Liver (tissue), 9 donors: ENCODE data around the gene COL26A1. TPM values are rescaled to one million over a fixed set of nuclear protein-coding genes. Genes with fewer than 3 reads are reported as not detected.

Experiments used
- DNase-seq: peaks from one replicate; pipeline ENCODE4 v3.0.0-alpha.2; 2017; ENCODE audit warnings: low spot score
- H3K27ac ChIP-seq, 2 donors: one replicate each; pipeline ENCODE4 v1.7.0; 2013; ENCODE audit warnings: inconsistent platforms in 2 of 2, low read length in 2 of 2, control low read depth in 1 of 2, low read depth in 1 of 2, mild to moderate bottlenecking in 1 of 2
- H3K27me3 ChIP-seq, 4 donors: one replicate each; pipeline versions ENCODE4 v1.6.1 to v1.7.0; 2013; ENCODE audit warnings: low read length in 3 of 4, inconsistent platforms in 1 of 4, mild to moderate bottlenecking in 1 of 4, moderate library complexity in 1 of 4; ENCODE audit not compliant: control insufficient read depth in 4 of 4, insufficient read depth in 4 of 4
- H3K36me3 ChIP-seq, 4 donors: one replicate each; pipeline versions ENCODE4 v1.6.1 to v1.7.0; 2013; ENCODE audit warnings: low read length in 3 of 4, mild to moderate bottlenecking in 3 of 4, low read depth in 1 of 4, moderate library complexity in 1 of 4; ENCODE audit not compliant: control insufficient read depth in 4 of 4, insufficient read depth in 3 of 4
- H3K4me1 ChIP-seq, 4 donors: one replicate each; pipeline versions ENCODE4 v1.6.1 to v1.7.0; 2013; ENCODE audit warnings: low read length in 3 of 4, mild to moderate bottlenecking in 3 of 4, moderate library complexity in 1 of 4; ENCODE audit not compliant: control insufficient read depth in 4 of 4, insufficient read depth in 4 of 4
- H3K4me3 ChIP-seq, 3 donors: one replicate each; pipeline versions ENCODE4 v1.6.1 to v1.7.0; 2013; ENCODE audit warnings: low read length in 3 of 3, control low read depth in 1 of 3, low read depth in 1 of 3, mild to moderate bottlenecking in 1 of 3
- H3K9ac ChIP-seq, 2 donors: one replicate each; pipeline ENCODE4 v1.7.0; 2013; ENCODE audit warnings: low read length in 2 of 2, mild to moderate bottlenecking in 2 of 2, moderate library complexity in 2 of 2, control low read depth in 1 of 2, low read depth in 1 of 2
- H3K9me3 ChIP-seq, 4 donors: one replicate each; pipeline versions ENCODE4 v1.6.1 to v1.7.0; 2013; ENCODE audit warnings: low read length in 3 of 4; ENCODE audit not compliant: control insufficient read depth in 4 of 4
- ATF3 ChIP-seq: IDR thresholded peaks from 2 replicates; pipeline ENCODE4 v1.6.1; 2016; ENCODE audit warnings: antibody characterized with exemption
- CTCF ChIP-seq: fragments of 150-350 bp; IDR thresholded peaks from 2 replicates; pipeline ENCODE4 v1.5.1; 2017; ENCODE audit warnings: improper control_type of control experiment, low read depth, low read length; ENCODE audit not compliant: missing input control
- EGR1 ChIP-seq, 2 donors: IDR thresholded peaks; 2 replicates each; pipeline ENCODE4 v1.6.1; 2016 to 2018; ENCODE audit warnings: antibody characterized with exemption in 2 of 2, low read depth in 2 of 2
- FOXA2 ChIP-seq: IDR thresholded peaks from 2 replicates; pipeline ENCODE4 v1.6.1; 2016; ENCODE audit warnings: antibody characterized with exemption
- GABPA ChIP-seq, 2 donors: IDR thresholded peaks in 1 of 2; conservative IDR thresholded peaks in 1 of 2; 2 replicates each; pipeline ENCODE4 v1.6.1; 2016; ENCODE audit warnings: antibody characterized with exemption in 2 of 2, mild to moderate bottlenecking in 1 of 2, moderate library complexity in 1 of 2
- HNF4G ChIP-seq: IDR thresholded peaks from 2 replicates; pipeline ENCODE4 v1.6.1; 2016; ENCODE audit warnings: antibody characterized with exemption
- MAX ChIP-seq: IDR thresholded peaks from 2 replicates; pipeline ENCODE4 v1.6.1; 2016; ENCODE audit warnings: antibody characterized with exemption
- RAD21 ChIP-seq, 2 donors: IDR thresholded peaks; 2 replicates each; pipeline ENCODE4 v1.6.1; 2016; ENCODE audit warnings: antibody characterized with exemption in 2 of 2, mild to moderate bottlenecking in 2 of 2
- REST ChIP-seq: IDR thresholded peaks from 2 replicates; pipeline ENCODE4 v1.6.1; 2016; ENCODE audit warnings: antibody characterized with exemption, mild to moderate bottlenecking
- TAF1 ChIP-seq: conservative IDR thresholded peaks from 2 replicates; pipeline ENCODE4 v1.6.1; 2016; ENCODE audit warnings: antibody characterized with exemption, mild to moderate bottlenecking
- YY1 ChIP-seq: IDR thresholded peaks from 2 replicates; pipeline ENCODE4 v1.6.1; 2016; ENCODE audit warnings: antibody characterized with exemption, mild to moderate bottlenecking
- ZBTB33 ChIP-seq: IDR thresholded peaks from 2 replicates; pipeline ENCODE4 v1.6.1; 2016; ENCODE audit warnings: antibody characterized with exemption
- WGBS: extraction: QIAGEN DNeasy Blood & Tissue Kit; methylation state at CpG from one replicate; pipeline ENCODE4 v1.1.7; 2013; 5-methylcytosine and 5-hydroxymethylcytosine counted together
- polyA plus RNA-seq, 2 donors: library from polyadenylated mRNA; stranded (reverse) in 1 of 2; unstranded in 1 of 2; fragments of 200-250 nt in 1 of 2; fragments of >200 nt in 1 of 2; fragmentation: Nextera tagmentation in 1 of 2; extraction: Ambion mirVana in 1 of 2; gene quantifications; one replicate each; pipeline versions ENCODE4 v1.2.1 to v1.2.3, GENCODE V29; 2013 to 2015
- total RNA-seq, 2 donors: library from RNA; depleted of rRNA; stranded (reverse); fragments of >200 nt; gene quantifications; one replicate each; pipeline ENCODE4 v1.2.3, GENCODE V29; 2014
- donor health status: healthy.
- donor health status: healthy.
- donor health status: healthy.
- donor health status: healthy.
- donor health status: healthy.

COL26A1 gene
- total and polyA plus RNA-seq, 4 donors, result 0.76 to 1.8 (median 0.96) TPM

- peak; percentile 58 for TF ChIP-seq ZBTB33
- TF ChIP-seq GABPA (IDR thresholded peaks at IDR 0.05 in 1 of 2, conservative IDR thresholded peaks at IDR 0.05 in 1 of 2), result peak in 1 of 2 donors; percentile 34
- TF ChIP-seq RAD21 (IDR thresholded peaks at IDR 0.05), result peak in 1 of 2 donors; percentile 59
- TF ChIP-seq HNF4G, result peak; percentile 45
- TF ChIP-seq YY1, result peak; percentile 65
- TF ChIP-seq FOXA2, result no peak
These were observed 173.6 kb downstream of the COL26A1 start (continued) for GRCh38 chr7:101536232-101536631.

- no peak overlapping the region for H3K4me3 ChIP-seq
- H3K36me3 ChIP-seq, result no peaks in the 10 kb centered on the region
- H3K4me1 ChIP-seq, result peaks cover 17 to 41% (median 29%) of the 10 kb centered on the region in 4 donors
- no peak overlapping the region for H3K9ac ChIP-seq
- no peak for TF ChIP-seq TAF1
- TF ChIP-seq GABPA (IDR thresholded peaks at IDR 0.05 in 1 of 2, conservative IDR thresholded peaks at IDR 0.05 in 1 of 2), result no peak
- TF ChIP-seq ATF3, result no peak
- no peak for TF ChIP-seq REST
- TF ChIP-seq YY1, result no peak
- no peak for TF ChIP-seq EGR1 (IDR thresholded peaks at IDR 0.05; ENCODE audit: low read depth in 2 of 2)
- no peak for TF ChIP-seq MAX
- TF ChIP-seq ZBTB33, result no peak
- no peak for TF ChIP-seq HNF4G
- TF ChIP-seq CTCF, result no peak
- no peak for TF ChIP-seq RAD21 (IDR thresholded peaks at IDR 0.05)
- no peak for DNase-seq
- H3K27ac ChIP-seq, result peak overlapping the region; percentile 81 to 89
- no peaks in the 10 kb centered on the region for H3K9me3 ChIP-seq
- whole genome bisulfite sequencing, result 66% methylated on average over 4 of the region's 4 CpGs
- no peaks in the 10 kb centered on the region for H3K27me3 ChIP-seq
These were observed 174.0 kb downstream of the COL26A1 start for GRCh38 chr7:101536668-101537067.
